GM23338 (cell line): ENCODE measurements around the gene ATP8B4. TPM values are rescaled to one million over a fixed set of nuclear protein-coding genes. Genes with fewer than 3 reads are reported as not detected.

Source experiments
- ATAC-seq: fragments of 200-7000 bp; cut with Tn5 transposase; 3 replicates; pipeline ENCODE4 v1.9.1; 2020
- DNase-seq: peaks from one replicate; pipeline ENCODE4 v3.0.0-alpha.2; 2015; ENCODE audit warnings: low spot score
- H2AFZ ChIP-seq: fragments of 200-600 bp; sonication (generic); 2 replicates; pipeline ENCODE4 v1.8.0; 2016; ENCODE audit warnings: antibody characterized with exemption, mild to moderate bottlenecking, moderate library complexity
- H3F3A ChIP-seq: fragments of 200-600 bp; sonication (generic); replicated peaks from 2 replicates; pipeline ENCODE4 v1.8.0; 2017; ENCODE audit warnings: antibody characterized with exemption, mixed run types, low read depth
- H3K27ac ChIP-seq: fragments of 200-600 bp; sonication (generic); 2 replicates; pipeline ENCODE4 v1.6.1; 2016; ENCODE audit warnings: low read depth
- H3K27me3 ChIP-seq: fragments of 200-600 bp; sonication (generic); 2 replicates; pipeline ENCODE4 v1.8.0; 2016; ENCODE audit warnings: mild to moderate bottlenecking, mixed run types, moderate library complexity; ENCODE audit not compliant: insufficient read depth
- H3K36me3 ChIP-seq: fragments of 200-600 bp; sonication (generic); 2 replicates; pipeline ENCODE4 v1.8.0; 2016; ENCODE audit warnings: mild to moderate bottlenecking; ENCODE audit not compliant: insufficient read depth
- H3K4me1 ChIP-seq: fragments of 200-600 bp; sonication (generic); 2 replicates; pipeline ENCODE4 v1.8.0; 2016; ENCODE audit warnings: mild to moderate bottlenecking, moderate library complexity; ENCODE audit not compliant: insufficient read depth
- H3K4me2 ChIP-seq: fragments of 200-600 bp; sonication (generic); 2 replicates; pipeline ENCODE4 v1.7.1; 2017; ENCODE audit warnings: mixed run types
- H3K4me3 ChIP-seq: fragments of 200-600 bp; sonication (generic); 2 replicates; pipeline ENCODE4 v1.6.1; 2016; ENCODE audit warnings: mixed run types
- H3K79me2 ChIP-seq: fragments of 200-600 bp; sonication (generic); replicated peaks from 2 replicates; pipeline ENCODE4 v1.8.0; 2017; ENCODE audit warnings: mild to moderate bottlenecking; ENCODE audit not compliant: insufficient read depth
- H3K9me2 ChIP-seq: fragments of 200-600 bp; sonication (generic); 2 replicates; pipeline ENCODE4 v1.8.0; 2017; ENCODE audit not compliant: insufficient read depth
- H4K20me1 ChIP-seq: fragments of 200-600 bp; sonication (generic); replicated peaks from 2 replicates; pipeline ENCODE4 v1.8.0; 2017; ENCODE audit warnings: mild to moderate bottlenecking; ENCODE audit not compliant: insufficient read depth
- H3K27ac Mint-ChIP-seq: 2 replicates; pipeline ENCODE4 v1.8.0; 2020; ENCODE audit warnings: inconsistent platforms, mild to moderate bottlenecking, moderate library complexity, mixed read lengths
- H3K27me3 Mint-ChIP-seq: 3 replicates; pipeline ENCODE4 v1.8.0; 2022; ENCODE audit warnings: low read depth, mild to moderate bottlenecking, moderate library complexity, mixed read lengths, inconsistent platforms; ENCODE audit not compliant: insufficient read depth, poor library complexity
- H3K36me3 Mint-ChIP-seq: 3 replicates; pipeline ENCODE4 v1.8.0; 2021; ENCODE audit warnings: low read depth, mild to moderate bottlenecking, inconsistent platforms, moderate library complexity, mixed read lengths
- H3K4me1 Mint-ChIP-seq: 3 replicates; pipeline ENCODE4 v1.8.0; 2020; ENCODE audit warnings: mild to moderate bottlenecking, inconsistent platforms, mixed read lengths
- H3K4me3 Mint-ChIP-seq: 3 replicates; pipeline ENCODE4 v1.8.0; 2021; ENCODE audit warnings: moderate library complexity, mild to moderate bottlenecking, inconsistent platforms, mixed read lengths
- H3K9me3 Mint-ChIP-seq: 3 replicates; pipeline ENCODE4 v1.8.0; 2020; ENCODE audit warnings: moderate library complexity, mild to moderate bottlenecking, inconsistent platforms, mixed read lengths
- EZH2 ChIP-seq: fragments of 200-600 bp; sonication (generic); IDR thresholded peaks from one replicate; pipeline ENCODE4 v1.8.0; 2017; ENCODE audit warnings: antibody characterized with exemption, mild to moderate bottlenecking, low read depth; ENCODE audit not compliant: unreplicated experiment
- EZH2phosphoT487 ChIP-seq: fragments of 200-600 bp; sonication (generic); IDR thresholded peaks from one replicate; pipeline ENCODE4 v1.8.1; 2018; ENCODE audit warnings: antibody characterized with exemption; ENCODE audit not compliant: unreplicated experiment
- JUNB ChIP-seq: IDR thresholded peaks from one replicate; pipeline ENCODE4 v1.6.1; 2016; ENCODE audit warnings: antibody characterized with exemption; ENCODE audit not compliant: unreplicated experiment
- NANOG ChIP-seq: IDR thresholded peaks from 2 replicates; pipeline ENCODE4 v1.6.1; 2016; ENCODE audit warnings: antibody characterized with exemption, borderline replicate concordance
- POLR2AphosphoS5 ChIP-seq: IDR thresholded peaks from 2 replicates; pipeline ENCODE4 v1.6.1; 2016; ENCODE audit warnings: antibody characterized with exemption, low read depth
- STAT1 ChIP-seq: IDR thresholded peaks from one replicate; pipeline ENCODE4 v1.6.1; 2016; ENCODE audit warnings: antibody characterized with exemption; ENCODE audit not compliant: unreplicated experiment
- ZNF114 ChIP-seq: fragments of 250-450 bp; sonication (Bioruptor Pico); IDR thresholded peaks from 2 replicates; pipeline ENCODE4 v1.5.0; 2020; ENCODE audit warnings: mild to moderate bottlenecking, moderate library complexity
- ZNF331 ChIP-seq: fragments of 250-450 bp; sonication (Bioruptor Pico); IDR thresholded peaks from 2 replicates; pipeline ENCODE4 v1.5.0; 2020; ENCODE audit warnings: low read depth, mild to moderate bottlenecking, moderate library complexity
- polyA plus RNA-seq: library from polyadenylated mRNA; unstranded; fragments of >200 nt; fragmentation: Nextera tagmentation; extraction: Ambion mirVana; gene quantifications from 2 replicates; pipeline ENCODE4 v1.2.1, GENCODE V29; 2016
- total RNA-seq: library from RNA; depleted of rRNA; stranded (reverse); fragments of >200 nt; shearing (Covaris generic); gene quantifications from 2 replicates; pipeline ENCODE4 v1.2.3, GENCODE V29; 2014
- TF ChIP-seq, protein P1 (sequence below), 2 experiments: fragments of 200-600 bp in 1 of 2; sonication (generic) in 1 of 2; conservative IDR thresholded peaks; 2 replicates each; pipeline versions ENCODE4 v1.5.1 to v1.6.1; 2016 to 2017; ENCODE audit warnings: antibody characterized with exemption in 2 of 2, low read depth in 2 of 2, mild to moderate bottlenecking in 2 of 2, moderate library complexity in 1 of 2
- TF ChIP-seq, protein P2 (sequence below): IDR thresholded peaks from 2 replicates; pipeline ENCODE4 v1.6.1; 2016; ENCODE audit warnings: antibody characterized with exemption
- TF ChIP-seq, protein P3 (sequence below): IDR thresholded peaks from one replicate; pipeline ENCODE4 v1.6.1; 2018; ENCODE audit warnings: antibody characterized with exemption; ENCODE audit not compliant: unreplicated experiment
- TF ChIP-seq, protein P4 (sequence below): fragments of 250-450 bp; sonication (Bioruptor Pico); IDR thresholded peaks from 2 replicates; pipeline ENCODE4 v1.5.0; 2020; ENCODE audit warnings: mild to moderate bottlenecking, moderate library complexity

Gene ATP8B4
- total and polyA plus RNA-seq, 2 experiments from 2014 or later = 0.24 TPM; not detected in 1

DNA sequence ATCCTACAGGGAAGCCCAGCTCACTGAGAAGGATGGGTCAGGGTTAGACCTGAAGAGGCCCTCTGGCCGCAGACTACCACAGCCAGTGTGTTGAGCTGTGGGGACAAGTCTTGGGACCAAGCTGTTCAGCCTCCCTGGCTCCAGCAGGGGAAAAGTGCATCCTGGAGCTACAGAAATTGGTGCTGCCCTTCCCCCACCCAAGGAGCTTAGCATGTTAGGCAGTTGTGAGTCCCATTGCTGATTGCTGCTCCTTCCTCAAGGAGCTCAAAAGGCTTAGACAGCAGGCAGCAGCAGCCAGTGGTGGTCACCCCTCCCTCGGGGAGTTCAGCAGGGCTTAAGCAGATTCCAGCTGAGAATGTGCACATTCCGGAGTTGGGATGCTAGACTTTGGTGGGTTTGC is 165.6 kb downstream of the ATP8B4 start:
- H3K27me3 ChIP-seq = no peaks in the 10 kb centered on the region
- H3K4me3 Mint-ChIP-seq = no peak overlapping the region
- no peaks in the 10 kb centered on the region for H3K4me1 ChIP-seq
- H3F3A ChIP-seq = no peaks in the 10 kb centered on the region
- no peak overlapping the region for H2AFZ ChIP-seq
- no peak for ATAC-seq
- H3K9me2 ChIP-seq = peaks cover 7% of the 10 kb centered on the region; the same call in 1 of the 2 replicates
- H3K79me2 ChIP-seq = no peaks in the 10 kb centered on the region
- no peaks in the 10 kb centered on the region for H3K4me1 Mint-ChIP-seq
- TF ChIP-seq JUNB (no peak), EZH2phosphoT487 (no peak), NANOG (no peak), EZH2 (no peak), ZNF331 (CRISPR knock-in tag) (no peak), ZNF114 (no peak), POLR2AphosphoS5 (no peak), STAT1 (no peak)
- TF ChIP-seq, protein P1, sequence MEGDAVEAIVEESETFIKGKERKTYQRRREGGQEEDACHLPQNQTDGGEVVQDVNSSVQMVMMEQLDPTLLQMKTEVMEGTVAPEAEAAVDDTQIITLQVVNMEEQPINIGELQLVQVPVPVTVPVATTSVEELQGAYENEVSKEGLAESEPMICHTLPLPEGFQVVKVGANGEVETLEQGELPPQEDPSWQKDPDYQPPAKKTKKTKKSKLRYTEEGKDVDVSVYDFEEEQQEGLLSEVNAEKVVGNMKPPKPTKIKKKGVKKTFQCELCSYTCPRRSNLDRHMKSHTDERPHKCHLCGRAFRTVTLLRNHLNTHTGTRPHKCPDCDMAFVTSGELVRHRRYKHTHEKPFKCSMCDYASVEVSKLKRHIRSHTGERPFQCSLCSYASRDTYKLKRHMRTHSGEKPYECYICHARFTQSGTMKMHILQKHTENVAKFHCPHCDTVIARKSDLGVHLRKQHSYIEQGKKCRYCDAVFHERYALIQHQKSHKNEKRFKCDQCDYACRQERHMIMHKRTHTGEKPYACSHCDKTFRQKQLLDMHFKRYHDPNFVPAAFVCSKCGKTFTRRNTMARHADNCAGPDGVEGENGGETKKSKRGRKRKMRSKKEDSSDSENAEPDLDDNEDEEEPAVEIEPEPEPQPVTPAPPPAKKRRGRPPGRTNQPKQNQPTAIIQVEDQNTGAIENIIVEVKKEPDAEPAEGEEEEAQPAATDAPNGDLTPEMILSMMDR (conservative IDR thresholded peaks at IDR 0.05; ENCODE audit: low read depth in 2 of 2) = no peak
- TF ChIP-seq, protein P2, sequence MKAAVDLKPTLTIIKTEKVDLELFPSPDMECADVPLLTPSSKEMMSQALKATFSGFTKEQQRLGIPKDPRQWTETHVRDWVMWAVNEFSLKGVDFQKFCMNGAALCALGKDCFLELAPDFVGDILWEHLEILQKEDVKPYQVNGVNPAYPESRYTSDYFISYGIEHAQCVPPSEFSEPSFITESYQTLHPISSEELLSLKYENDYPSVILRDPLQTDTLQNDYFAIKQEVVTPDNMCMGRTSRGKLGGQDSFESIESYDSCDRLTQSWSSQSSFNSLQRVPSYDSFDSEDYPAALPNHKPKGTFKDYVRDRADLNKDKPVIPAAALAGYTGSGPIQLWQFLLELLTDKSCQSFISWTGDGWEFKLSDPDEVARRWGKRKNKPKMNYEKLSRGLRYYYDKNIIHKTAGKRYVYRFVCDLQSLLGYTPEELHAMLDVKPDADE = no peak
- TF ChIP-seq, protein P3, sequence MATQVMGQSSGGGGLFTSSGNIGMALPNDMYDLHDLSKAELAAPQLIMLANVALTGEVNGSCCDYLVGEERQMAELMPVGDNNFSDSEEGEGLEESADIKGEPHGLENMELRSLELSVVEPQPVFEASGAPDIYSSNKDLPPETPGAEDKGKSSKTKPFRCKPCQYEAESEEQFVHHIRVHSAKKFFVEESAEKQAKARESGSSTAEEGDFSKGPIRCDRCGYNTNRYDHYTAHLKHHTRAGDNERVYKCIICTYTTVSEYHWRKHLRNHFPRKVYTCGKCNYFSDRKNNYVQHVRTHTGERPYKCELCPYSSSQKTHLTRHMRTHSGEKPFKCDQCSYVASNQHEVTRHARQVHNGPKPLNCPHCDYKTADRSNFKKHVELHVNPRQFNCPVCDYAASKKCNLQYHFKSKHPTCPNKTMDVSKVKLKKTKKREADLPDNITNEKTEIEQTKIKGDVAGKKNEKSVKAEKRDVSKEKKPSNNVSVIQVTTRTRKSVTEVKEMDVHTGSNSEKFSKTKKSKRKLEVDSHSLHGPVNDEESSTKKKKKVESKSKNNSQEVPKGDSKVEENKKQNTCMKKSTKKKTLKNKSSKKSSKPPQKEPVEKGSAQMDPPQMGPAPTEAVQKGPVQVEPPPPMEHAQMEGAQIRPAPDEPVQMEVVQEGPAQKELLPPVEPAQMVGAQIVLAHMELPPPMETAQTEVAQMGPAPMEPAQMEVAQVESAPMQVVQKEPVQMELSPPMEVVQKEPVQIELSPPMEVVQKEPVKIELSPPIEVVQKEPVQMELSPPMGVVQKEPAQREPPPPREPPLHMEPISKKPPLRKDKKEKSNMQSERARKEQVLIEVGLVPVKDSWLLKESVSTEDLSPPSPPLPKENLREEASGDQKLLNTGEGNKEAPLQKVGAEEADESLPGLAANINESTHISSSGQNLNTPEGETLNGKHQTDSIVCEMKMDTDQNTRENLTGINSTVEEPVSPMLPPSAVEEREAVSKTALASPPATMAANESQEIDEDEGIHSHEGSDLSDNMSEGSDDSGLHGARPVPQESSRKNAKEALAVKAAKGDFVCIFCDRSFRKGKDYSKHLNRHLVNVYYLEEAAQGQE = no peak
- TF ChIP-seq, protein P4, sequence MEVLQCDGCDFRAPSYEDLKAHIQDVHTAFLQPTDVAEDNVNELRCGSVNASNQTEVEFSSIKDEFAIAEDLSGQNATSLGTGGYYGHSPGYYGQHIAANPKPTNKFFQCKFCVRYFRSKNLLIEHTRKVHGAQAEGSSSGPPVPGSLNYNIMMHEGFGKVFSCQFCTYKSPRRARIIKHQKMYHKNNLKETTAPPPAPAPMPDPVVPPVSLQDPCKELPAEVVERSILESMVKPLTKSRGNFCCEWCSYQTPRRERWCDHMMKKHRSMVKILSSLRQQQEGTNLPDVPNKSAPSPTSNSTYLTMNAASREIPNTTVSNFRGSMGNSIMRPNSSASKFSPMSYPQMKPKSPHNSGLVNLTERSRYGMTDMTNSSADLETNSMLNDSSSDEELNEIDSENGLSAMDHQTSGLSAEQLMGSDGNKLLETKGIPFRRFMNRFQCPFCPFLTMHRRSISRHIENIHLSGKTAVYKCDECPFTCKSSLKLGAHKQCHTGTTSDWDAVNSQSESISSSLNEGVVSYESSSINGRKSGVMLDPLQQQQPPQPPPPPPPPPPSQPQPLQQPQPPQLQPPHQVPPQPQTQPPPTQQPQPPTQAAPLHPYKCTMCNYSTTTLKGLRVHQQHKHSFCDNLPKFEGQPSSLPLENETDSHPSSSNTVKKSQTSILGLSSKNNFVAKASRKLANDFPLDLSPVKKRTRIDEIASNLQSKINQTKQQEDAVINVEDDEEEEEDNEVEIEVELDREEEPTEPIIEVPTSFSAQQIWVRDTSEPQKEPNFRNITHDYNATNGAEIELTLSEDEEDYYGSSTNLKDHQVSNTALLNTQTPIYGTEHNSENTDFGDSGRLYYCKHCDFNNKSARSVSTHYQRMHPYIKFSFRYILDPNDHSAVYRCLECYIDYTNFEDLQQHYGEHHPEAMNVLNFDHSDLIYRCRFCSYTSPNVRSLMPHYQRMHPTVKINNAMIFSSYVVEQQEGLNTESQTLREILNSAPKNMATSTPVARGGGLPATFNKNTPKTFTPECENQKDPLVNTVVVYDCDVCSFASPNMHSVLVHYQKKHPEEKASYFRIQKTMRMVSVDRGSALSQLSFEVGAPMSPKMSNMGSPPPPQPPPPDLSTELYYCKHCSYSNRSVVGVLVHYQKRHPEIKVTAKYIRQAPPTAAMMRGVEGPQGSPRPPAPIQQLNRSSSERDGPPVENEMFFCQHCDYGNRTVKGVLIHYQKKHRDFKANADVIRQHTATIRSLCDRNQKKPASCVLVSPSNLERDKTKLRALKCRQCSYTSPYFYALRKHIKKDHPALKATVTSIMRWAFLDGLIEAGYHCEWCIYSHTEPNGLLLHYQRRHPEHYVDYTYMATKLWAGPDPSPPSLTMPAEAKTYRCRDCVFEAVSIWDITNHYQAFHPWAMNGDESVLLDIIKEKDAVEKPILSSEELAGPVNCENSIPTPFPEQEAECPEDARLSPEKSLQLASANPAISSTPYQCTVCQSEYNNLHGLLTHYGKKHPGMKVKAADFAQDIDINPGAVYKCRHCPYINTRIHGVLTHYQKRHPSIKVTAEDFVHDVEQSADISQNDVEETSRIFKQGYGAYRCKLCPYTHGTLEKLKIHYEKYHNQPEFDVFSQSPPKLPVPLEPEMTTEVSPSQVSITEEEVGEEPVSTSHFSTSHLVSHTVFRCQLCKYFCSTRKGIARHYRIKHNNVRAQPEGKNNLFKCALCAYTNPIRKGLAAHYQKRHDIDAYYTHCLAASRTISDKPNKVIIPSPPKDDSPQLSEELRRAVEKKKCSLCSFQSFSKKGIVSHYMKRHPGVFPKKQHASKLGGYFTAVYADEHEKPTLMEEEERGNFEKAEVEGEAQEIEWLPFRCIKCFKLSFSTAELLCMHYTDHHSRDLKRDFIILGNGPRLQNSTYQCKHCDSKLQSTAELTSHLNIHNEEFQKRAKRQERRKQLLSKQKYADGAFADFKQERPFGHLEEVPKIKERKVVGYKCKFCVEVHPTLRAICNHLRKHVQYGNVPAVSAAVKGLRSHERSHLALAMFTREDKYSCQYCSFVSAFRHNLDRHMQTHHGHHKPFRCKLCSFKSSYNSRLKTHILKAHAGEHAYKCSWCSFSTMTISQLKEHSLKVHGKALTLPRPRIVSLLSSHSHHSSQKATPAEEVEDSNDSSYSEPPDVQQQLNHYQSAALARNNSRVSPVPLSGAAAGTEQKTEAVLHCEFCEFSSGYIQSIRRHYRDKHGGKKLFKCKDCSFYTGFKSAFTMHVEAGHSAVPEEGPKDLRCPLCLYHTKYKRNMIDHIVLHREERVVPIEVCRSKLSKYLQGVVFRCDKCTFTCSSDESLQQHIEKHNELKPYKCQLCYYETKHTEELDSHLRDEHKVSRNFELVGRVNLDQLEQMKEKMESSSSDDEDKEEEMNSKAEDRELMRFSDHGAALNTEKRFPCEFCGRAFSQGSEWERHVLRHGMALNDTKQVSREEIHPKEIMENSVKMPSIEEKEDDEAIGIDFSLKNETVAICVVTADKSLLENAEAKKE (CRISPR knock-in tag) = no peak
- H4K20me1 ChIP-seq = no peaks in the 10 kb centered on the region
- H3K27me3 Mint-ChIP-seq = no peaks in the 10 kb centered on the region
- no peak overlapping the region for H3K27ac ChIP-seq
- H3K4me2 ChIP-seq = no peak overlapping the region
- peak; percentile 5 for DNase-seq
- H3K9me3 Mint-ChIP-seq = peaks cover 7% of the 10 kb centered on the region; the same call in 2 of the 3 replicates
- H3K27ac Mint-ChIP-seq = no peak overlapping the region
- no peaks in the 10 kb centered on the region; the same call in 2 of the 3 replicates for H3K36me3 Mint-ChIP-seq
- no peak overlapping the region for H3K4me3 ChIP-seq
- no peaks in the 10 kb centered on the region for H3K36me3 ChIP-seq
